Esophagus squamous epithelium (tissue), 5 donors: ENCODE data around the gene APOBEC3C. TPM values are rescaled to one million over a fixed set of nuclear protein-coding genes. Genes with fewer than 3 reads are reported as not detected.
"Not testable (repeated sequence)": the region's sequence is repeated elsewhere in the genome, so short reads cannot be mapped to it uniquely, and the experiment has no call there.

Source experiments
- DNase-seq: peaks from one replicate; lab custom pipeline; 2025; lab: John Stamatoyannopoulos, UW
- H3K27ac ChIP-seq, 4 donors: fragments of 200-600 bp; sonication (generic); one replicate each; pipeline ENCODE4 v1.5.1; 2016 to 2019; ENCODE audit warnings: mild to moderate bottlenecking in 1 of 4
- H3K27me3 ChIP-seq, 4 donors: fragments of 200-600 bp; sonication (generic); 1 replicate in 3 of 4; 2 replicates in 1 of 4; pipeline versions ENCODE4 v1.5.1 to v1.6.0; 2017 to 2021; ENCODE audit warnings: antibody characterized with exemption in 1 of 4
- H3K36me3 ChIP-seq, 3 donors: fragments of 200-600 bp; sonication (generic); one replicate each; pipeline ENCODE4 v1.5.1; 2016 to 2019
- H3K4me1 ChIP-seq, 3 donors: fragments of 200-600 bp; sonication (generic); one replicate each; pipeline ENCODE4 v1.5.1; 2017 to 2019
- H3K4me3 ChIP-seq, 4 donors: fragments of 200-600 bp; sonication (generic); 1 replicate in 3 of 4; 2 replicates in 1 of 4; pipeline ENCODE4 v1.5.1; 2016 to 2019; ENCODE audit warnings: mild to moderate bottlenecking in 2 of 4, moderate library complexity in 1 of 4
- H3K9me3 ChIP-seq, 3 donors: fragments of 200-600 bp; sonication (generic); one replicate each; pipeline ENCODE4 v1.5.1; 2016 to 2019
- POLR2A ChIP-seq, 4 donors: fragments of 450-650 bp; IDR thresholded peaks; one replicate each; pipeline ENCODE4 v1.6.1; 2017; ENCODE audit warnings: antibody characterized with exemption in 4 of 4, mild to moderate bottlenecking in 4 of 4, moderate library complexity in 3 of 4
- WGBS, 2 donors: methylation state at CpG; one replicate each; pipeline ENCODE4 v1.1.5; 2018; 5-methylcytosine and 5-hydroxymethylcytosine counted together
- intact Hi-C: fragments of 100-400 bp; cut with DNase I; formaldehyde crosslinking; loops from one replicate; pipeline ENCODE4 v1.15.0; 2022
- total RNA-seq, 4 donors: library from RNA; depleted of rRNA; stranded (reverse); fragments of >200 nt; gene quantifications; one replicate each; pipeline ENCODE4 v1.1.0, GENCODE V29; 2016
- TF ChIP-seq, protein P1 (sequence below), 6 experiments: fragments of 450-650 bp in 4 of 6; fragments of 200-600 bp in 2 of 6; sonication (generic) in 2 of 6; IDR thresholded peaks; one replicate each; pipeline ENCODE4 v1.5.1; 2016 to 2019; ENCODE audit warnings: antibody characterized with exemption in 6 of 6, mild to moderate bottlenecking in 4 of 6, moderate library complexity in 4 of 6
- donor health status: DM: yes; HTN: yes; CAD: no.

The APOBEC3C gene
- total RNA-seq, 4 donors from 2014 or later = 7.6 to 20.3 (median 9.0) TPM

GRCh38 chr22:38984224-38984623 lies 29.8 kb upstream of the APOBEC3C start:
- TF ChIP-seq, protein P1, sequence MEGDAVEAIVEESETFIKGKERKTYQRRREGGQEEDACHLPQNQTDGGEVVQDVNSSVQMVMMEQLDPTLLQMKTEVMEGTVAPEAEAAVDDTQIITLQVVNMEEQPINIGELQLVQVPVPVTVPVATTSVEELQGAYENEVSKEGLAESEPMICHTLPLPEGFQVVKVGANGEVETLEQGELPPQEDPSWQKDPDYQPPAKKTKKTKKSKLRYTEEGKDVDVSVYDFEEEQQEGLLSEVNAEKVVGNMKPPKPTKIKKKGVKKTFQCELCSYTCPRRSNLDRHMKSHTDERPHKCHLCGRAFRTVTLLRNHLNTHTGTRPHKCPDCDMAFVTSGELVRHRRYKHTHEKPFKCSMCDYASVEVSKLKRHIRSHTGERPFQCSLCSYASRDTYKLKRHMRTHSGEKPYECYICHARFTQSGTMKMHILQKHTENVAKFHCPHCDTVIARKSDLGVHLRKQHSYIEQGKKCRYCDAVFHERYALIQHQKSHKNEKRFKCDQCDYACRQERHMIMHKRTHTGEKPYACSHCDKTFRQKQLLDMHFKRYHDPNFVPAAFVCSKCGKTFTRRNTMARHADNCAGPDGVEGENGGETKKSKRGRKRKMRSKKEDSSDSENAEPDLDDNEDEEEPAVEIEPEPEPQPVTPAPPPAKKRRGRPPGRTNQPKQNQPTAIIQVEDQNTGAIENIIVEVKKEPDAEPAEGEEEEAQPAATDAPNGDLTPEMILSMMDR (IDR thresholded peaks at IDR 0.05) = no peak
- no peak for TF ChIP-seq POLR2A (IDR thresholded peaks at IDR 0.05)
- Histone ChIP-seq H3K4me3 (no peak overlapping the region), H3K36me3 (no peaks in the 10 kb centered on the region), H3K4me1 (peaks cover 0 to 42% (median 16%) of the 10 kb centered on the region in 3 donors), H3K9me3 (peaks cover 0 to 6% (median 0%) of the 10 kb centered on the region in 3 donors), H3K27ac (peak overlapping the region in 2 of 4 donors; percentile 57 to 78), H3K27me3 (no peaks in the 10 kb centered on the region)
- DNase-seq = no peak
- intact Hi-C loops = loop anchor here (10.0 kb wide), 1 partner anchor 109 kb away; the partner anchor contains the start of gene CBX6
- WGBS, 2 donors = 69 to 80% methylated on average over 2 of the region's 2 CpGs

GRCh38 chr22:38984784-38985757 lies 29.0 kb upstream of the APOBEC3C start:
- 30 to 37% methylated on average over 6 to 7 of the region's 9 CpGs for WGBS, 2 donors
- H3K4me3 ChIP-seq, H3K27me3 ChIP-seq, H3K36me3 ChIP-seq, DNase-seq, H3K9me3 ChIP-seq: not testable (repeated sequence)
- intact Hi-C loops = loop anchor here (10.0 kb wide), 1 partner anchor 110 kb away; the partner anchor contains the start of gene CBX6
- Histone ChIP-seq H3K27ac (peak overlapping the region in 3 of 4 donors; percentile 52 to 78 (median 57)), H3K4me1 (peaks cover 0 to 42% (median 16%) of the 10 kb centered on the region in 3 donors)

GRCh38 chr22:38986629-38987028 lies 27.4 kb upstream of the APOBEC3C start:
- no peaks in the 10 kb centered on the region for H3K27me3 ChIP-seq
- no peak overlapping the region for H3K4me3 ChIP-seq
- TF ChIP-seq POLR2A (IDR thresholded peaks at IDR 0.05) = no peak
- TF ChIP-seq, protein P1 (IDR thresholded peaks at IDR 0.05) = no peak
- peaks cover 0 to 30% (median 7%) of the 10 kb centered on the region in 3 donors for H3K4me1 ChIP-seq
- WGBS, 2 donors = 80% methylated on average over 2 of the region's 3 CpGs; no CpG with 5 or more reads in 1 of the 2 donors
- peaks cover 0 to 6% (median 0%) of the 10 kb centered on the region in 3 donors for H3K9me3 ChIP-seq
- intact Hi-C loops = loop anchor here (10.0 kb wide), 1 partner anchor 112 kb away; the partner anchor contains the start of gene CBX6
- DNase-seq = no peak
- H3K36me3 ChIP-seq = no peaks in the 10 kb centered on the region
- no peak overlapping the region for H3K27ac ChIP-seq

DNA sequence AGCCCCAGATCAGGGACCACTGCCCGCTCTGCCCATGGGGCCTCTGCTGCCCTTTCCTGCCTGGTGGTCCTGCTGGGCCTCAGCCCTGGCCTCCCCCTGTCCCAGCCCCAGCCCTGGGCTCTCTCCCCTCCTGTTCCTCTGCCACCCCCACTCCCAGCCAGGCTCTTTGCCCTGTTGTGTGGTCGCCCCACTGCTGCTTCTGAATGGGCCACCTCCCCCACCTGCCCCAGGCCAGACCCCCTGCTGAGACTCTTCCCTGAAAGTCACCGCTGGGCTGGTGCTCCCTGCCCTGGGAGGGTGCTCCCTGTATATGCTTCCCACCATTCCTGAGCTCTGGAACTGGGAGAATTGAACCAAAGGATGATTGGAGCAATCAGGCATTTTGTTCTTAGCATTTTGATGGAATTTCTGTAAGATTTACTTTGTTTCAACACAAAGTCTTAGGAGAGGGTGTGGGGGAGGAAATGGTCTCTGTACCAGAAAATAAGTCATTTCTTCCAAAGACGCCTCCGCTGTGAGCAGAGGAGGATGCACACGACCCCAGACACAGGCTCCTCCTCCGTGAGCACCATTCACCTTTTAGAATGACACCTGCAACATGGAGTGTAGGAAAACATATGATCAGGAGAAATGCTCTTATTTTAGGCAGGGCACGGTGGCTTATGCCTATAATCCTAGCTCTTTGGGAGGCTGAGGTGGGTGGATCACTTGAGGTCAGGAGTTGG lies 26.7 kb upstream of the APOBEC3C start:
- Histone ChIP-seq H3K4me1 (peaks cover 0 to 23% (median 5%) of the 10 kb centered on the region in 3 donors), H3K27ac (no peak overlapping the region), H3K9me3 (peaks cover 0 to 6% (median 0%) of the 10 kb centered on the region in 3 donors), H3K4me3 (no peak overlapping the region), H3K36me3 (no peaks in the 10 kb centered on the region), H3K27me3 (no peaks in the 10 kb centered on the region)
- no peak for TF ChIP-seq POLR2A (IDR thresholded peaks at IDR 0.05)
- TF ChIP-seq, protein P1 (IDR thresholded peaks at IDR 0.05) = no peak
- intact Hi-C loops = loop anchor here (10.0 kb wide), 1 partner anchor 113 kb away; the partner anchor contains the start of gene CBX6
- DNase-seq = no peak
- 67 to 69% methylated on average over 5 to 6 of the region's 8 CpGs for WGBS, 2 donors

DNA sequence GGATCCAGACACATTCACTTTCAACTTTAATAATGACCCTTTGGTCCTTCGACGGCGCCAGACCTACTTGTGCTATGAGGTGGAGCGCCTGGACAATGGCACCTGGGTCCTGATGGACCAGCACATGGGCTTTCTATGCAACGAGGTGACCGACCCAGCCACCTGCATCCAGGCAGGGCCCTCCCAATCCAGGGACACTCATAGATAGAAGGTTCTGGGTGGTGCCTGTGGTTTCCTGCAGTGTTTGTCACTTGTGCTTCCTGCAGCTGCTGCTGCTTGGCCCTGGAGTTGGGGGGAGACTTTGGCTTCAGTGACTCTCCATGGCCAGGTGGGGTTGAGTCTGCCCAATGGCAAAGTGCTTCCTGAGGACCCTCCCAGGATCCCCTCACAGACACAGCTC lies 24.6 kb upstream of the APOBEC3C start:
- TF ChIP-seq, protein P1 (IDR thresholded peaks at IDR 0.05) = no peak
- no peak for TF ChIP-seq POLR2A (IDR thresholded peaks at IDR 0.05)
- intact Hi-C loops = loop anchor here (10.0 kb wide), 1 partner anchor 115 kb away; the partner anchor contains the start of gene CBX6
- WGBS, 2 donors = no CpG with 5 or more reads among the region's 6 CpGs

DNA sequence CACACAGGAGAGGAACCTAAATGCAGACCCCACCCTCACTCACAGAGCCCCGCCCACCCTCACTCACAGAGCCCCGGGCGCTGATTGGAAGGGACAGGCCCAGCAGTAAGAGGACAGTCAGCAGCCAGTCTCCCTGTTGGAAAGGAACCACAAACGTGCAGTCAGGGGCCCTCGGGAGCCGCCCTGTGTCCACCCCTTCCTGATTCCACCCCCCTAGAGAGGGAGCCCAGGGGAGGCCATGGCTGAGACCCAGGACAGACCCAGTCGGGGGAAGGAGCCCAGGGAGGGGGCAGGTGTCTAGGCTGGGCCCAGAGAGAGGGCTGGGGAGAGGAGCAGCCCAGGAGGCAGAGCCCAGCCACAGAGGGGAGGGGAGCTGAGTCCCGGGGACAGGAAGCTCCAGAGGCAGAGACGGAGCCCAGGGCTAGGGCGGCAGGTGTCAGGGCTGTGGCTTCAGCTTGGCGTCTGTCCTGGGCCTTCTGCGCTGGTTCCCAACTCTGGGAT lies 21.1 kb upstream of the APOBEC3C start:
- H3K36me3 ChIP-seq, DNase-seq, H3K4me1 ChIP-seq, H3K4me3 ChIP-seq, H3K27ac ChIP-seq, intact Hi-C loops, H3K9me3 ChIP-seq: not testable (repeated sequence)
- 83% methylated on average over 3 of the region's 12 CpGs; no CpG with 5 or more reads in 1 of the 2 donors for WGBS, 2 donors
- H3K27me3 ChIP-seq = peaks cover 0 to 22% (median 0%) of the 10 kb centered on the region in 4 donors

More for the DNA sequence above, 24.6 kb upstream of the APOBEC3C start:
- Histone ChIP-seq H3K27me3 (no peaks in the 10 kb centered on the region), H3K9me3 (no peaks in the 10 kb centered on the region), H3K4me3 (no peak overlapping the region), H3K4me1 (peaks cover 0 to 15% (median 0%) of the 10 kb centered on the region in 3 donors), H3K27ac (no peak overlapping the region), H3K36me3 (no peaks in the 10 kb centered on the region)
- DNase-seq = no peak
